ENCODE measurements around the gene BST1. TPM values are rescaled to one million over a fixed set of nuclear protein-coding genes. Genes with fewer than 3 reads are reported as not detected.
A peak's percentile ranks its signal among the peaks of the same experiment; 100 is the strongest.

BST1 gene
- total RNA-seq, 1 donor from 2014 or later, result 39.0 TPM

DNA sequence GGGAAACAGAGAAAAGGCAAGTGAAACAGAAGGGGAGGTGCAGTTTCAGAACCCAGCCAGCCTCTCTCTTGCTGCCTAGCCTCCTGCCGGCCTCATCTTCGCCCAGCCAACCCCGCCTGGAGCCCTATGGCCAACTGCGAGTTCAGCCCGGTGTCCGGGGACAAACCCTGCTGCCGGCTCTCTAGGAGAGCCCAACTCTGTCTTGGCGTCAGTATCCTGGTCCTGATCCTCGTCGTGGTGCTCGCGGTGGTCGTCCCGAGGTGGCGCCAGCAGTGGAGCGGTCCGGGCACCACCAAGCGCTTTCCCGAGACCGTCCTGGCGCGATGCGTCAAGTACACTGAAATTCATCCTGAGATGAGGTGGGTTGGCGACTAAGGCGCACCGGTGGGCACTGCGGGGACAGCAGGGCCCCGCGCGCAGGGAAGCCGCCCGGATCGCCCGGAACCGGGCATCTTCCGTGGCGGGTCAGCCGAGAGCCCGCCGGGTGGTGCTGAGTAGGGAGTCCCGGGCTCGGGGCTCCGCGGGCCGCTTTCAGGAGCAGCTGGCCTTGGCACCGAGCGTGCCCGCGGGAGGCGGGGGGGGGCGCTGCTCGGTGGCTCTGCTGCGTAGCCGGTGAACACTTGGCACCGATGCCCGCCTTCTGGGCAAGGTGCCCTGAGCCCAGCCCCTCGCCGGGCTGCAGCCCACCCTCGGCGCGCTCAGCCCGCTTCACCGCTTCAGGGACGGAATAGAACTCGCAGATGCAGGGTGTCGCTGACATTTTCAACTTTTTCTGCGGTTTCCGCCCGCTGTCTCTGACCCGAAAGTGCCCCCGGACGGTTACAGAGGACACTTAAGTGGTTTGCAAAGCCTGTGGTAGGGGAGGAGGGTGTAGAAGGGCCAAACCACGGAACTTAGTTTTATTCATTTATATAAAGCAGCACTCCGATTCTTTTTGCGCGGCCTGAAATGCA, 75.7 kb downstream of the BST1 start, which contains the start of gene CD38:
TSS of gene CD38 (plus strand) at position 40 of the 953 bp plus-strand sequence. CDS start at position 127, 87 bp downstream.
- DNase-seq (ENCODE audit: low spot score), result peak; percentile 5

DNA sequence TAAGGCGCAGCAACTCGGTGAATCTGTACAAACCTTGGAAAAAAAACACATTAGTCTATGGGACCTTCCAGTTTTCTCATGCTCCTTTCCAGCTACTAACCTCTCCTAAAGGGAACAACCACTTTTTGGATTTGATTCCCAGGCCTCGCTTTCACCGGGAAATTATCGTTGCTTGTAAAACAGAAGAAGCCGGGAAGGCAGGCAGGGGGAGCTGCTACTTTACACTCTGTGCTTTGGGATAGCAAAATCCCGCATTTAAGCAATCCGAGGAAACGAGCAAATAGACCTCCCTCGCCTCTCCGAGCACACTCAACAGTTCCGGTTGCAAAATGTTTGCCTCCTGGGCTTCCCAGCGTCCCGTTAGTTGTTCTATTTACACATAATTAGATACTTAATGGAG, 76.4 kb downstream of the BST1 start:
- DNase-seq (ENCODE audit: low spot score), result peak; percentile 73

- DNase-seq (ENCODE audit: low spot score), result no peak
Observed at GRCh38 chr4:15779809-15780208, 76.9 kb downstream of the BST1 start.

GRCh38 chr4:15781427-15782095, 78.7 kb downstream of the BST1 start:
- DNase-seq (ENCODE audit: low spot score), result no peak

Other genes with a start within 250 kb of the BST1 start
- 65.7 TPM for gene CC2D2A, start 233.2 kb upstream of the BST1 start, total RNA-seq (ENCODE audit: insufficient read depth, low replicate concordance)
- 265 TPM for gene FBXL5, start 47.7 kb upstream of the BST1 start, total RNA-seq (ENCODE audit: insufficient read depth, low replicate concordance)
- 46.9 TPM for gene FAM200B, start 21.2 kb upstream of the BST1 start, total RNA-seq (ENCODE audit: insufficient read depth, low replicate concordance)
- gene CD38, start 75.3 kb downstream of the BST1 start, total RNA-seq (ENCODE audit: insufficient read depth, low replicate concordance), result 9.6 TPM
- gene FGFBP1, start 235.7 kb downstream of the BST1 start, total RNA-seq (ENCODE audit: insufficient read depth, low replicate concordance), result 10.6 TPM

Data from umbilical cord (tissue), 2 donors.